Measurements from ENCODE around the gene MTERF4.

The MTERF4 gene

DNA sequence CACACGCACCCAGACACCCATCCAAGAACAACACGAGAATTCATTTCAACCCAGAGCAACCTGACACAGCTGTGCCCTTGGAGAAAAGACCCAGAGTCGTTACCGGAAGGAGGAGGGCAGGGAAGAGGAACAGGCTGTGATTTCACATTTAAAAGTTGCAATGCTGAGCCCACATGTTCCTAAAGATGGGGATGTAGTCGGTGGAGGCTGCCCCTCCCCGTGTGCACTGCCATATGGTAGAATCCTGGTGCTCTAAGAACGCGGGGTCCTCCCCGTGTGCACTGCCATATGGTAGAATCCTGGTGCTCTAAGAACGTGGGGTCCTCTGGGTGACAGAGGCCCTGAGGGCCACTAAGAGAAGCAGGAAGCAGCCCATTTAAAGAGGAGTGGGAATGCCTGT lies 10.9 kb downstream of the MTERF4 start:
- DNase-seq (ENCODE audit: low read depth in 2 of 3, low spot score in 2 of 3): no peak

DNA sequence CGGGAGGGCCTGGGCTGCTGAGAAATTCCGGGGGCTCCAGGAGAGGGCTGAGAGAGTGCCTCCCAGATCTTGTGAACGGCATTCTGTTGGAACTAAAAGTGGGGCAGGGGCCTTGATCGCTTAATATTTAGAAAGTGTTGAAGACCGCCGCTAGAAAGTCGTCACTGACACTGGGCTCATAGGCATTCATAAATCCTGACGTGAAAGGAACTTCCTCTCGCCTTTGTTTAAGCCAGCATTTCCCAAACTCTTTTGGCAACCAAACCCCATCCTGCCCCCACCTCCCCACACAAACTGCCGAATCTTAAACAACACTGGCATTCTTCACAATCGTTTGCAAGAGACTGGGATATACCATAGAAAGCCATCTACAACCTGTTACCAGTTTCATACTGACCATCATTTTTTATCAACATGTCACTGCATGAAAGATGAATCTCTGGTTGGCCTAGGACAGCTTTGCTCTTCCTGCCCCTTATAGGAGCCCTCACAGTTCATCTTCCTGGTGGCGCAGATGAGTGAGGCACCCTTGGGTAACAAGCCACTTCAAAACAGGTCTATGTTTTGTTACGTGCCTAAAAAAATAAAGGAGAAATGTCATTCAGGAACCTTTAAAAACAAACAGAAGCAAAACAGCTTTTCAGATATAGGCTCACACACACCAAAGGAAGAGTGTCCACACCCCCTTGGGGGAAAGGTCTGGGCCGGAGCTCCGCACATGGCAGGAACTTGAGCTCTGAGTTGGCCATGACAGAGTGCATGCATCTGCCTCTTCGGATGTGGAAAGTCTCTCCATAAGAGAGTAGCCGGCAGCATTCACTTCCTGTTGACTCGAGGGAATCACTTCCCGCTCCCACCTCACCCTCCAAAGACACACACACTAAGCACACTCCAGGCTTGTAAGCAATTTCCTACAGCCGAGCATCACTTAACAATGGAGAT lies 13.0 kb downstream of the MTERF4 start:
- DNase-seq (ENCODE audit: low read depth in 2 of 3, low spot score in 2 of 3): no peak

DNA sequence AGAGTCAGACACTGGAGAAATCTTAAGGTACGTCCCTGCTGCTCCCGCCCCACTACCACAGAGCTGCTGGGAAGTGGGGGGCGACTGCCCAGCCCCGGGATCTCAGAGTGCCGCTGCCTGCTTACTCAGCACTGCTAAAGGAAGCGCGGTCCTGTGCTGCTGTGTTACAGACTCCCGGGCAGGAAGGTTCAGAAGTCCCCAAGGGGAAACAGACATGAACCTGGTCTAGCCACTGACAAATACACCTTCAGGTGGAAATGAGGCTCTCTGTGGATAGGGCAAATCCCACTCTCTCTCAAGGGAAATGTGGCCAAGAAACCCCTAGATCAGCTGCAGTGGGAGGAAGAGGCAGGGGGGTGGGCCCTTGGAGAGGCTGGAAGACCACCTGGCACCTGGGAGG lies 13.7 kb downstream of the MTERF4 start:
- DNase-seq (ENCODE audit: low read depth in 2 of 3, low spot score in 2 of 3): no peak

DNA sequence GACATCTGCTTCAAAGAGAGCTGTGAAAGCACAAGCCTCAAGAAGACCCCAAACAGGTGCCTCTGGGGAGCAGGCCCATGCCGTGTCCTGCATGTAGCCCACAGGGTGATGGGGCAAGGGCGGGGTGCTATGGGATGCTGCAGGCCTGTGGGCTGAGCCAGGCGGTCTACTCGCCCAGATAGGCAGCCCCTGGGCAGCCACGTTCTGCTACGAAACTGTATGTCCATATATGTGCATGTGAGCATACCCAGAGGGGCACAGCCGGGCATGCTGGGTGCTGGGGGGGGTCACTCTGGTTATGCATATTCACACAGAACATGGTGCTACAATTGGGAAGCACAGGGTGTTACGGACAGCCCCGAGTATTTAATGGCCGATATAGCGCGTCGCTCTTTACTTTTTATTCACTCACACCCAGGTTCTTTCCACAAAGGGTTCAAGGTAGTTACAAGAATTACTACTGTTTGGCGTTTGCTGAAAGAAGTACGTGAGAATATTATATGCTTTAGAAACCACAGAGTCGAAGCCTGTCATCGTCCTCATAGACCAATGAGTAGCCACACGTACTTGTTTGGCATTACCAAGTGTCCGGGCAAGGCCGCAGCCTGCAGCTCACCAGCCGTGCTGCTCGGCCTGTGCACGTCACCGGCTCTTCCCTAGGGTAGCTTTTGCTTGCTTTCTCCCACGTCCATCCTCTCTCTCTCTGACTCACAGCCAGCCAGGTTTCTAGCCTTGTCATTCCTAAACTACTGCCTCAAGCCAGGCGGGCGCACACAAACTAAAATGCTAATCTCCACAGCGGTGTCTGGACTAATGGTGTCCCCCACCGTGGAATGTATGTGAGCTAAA lies 14.4 kb downstream of the MTERF4 start:
- no peak for DNase-seq (ENCODE audit: low read depth in 2 of 3, low spot score in 2 of 3)

DNA sequence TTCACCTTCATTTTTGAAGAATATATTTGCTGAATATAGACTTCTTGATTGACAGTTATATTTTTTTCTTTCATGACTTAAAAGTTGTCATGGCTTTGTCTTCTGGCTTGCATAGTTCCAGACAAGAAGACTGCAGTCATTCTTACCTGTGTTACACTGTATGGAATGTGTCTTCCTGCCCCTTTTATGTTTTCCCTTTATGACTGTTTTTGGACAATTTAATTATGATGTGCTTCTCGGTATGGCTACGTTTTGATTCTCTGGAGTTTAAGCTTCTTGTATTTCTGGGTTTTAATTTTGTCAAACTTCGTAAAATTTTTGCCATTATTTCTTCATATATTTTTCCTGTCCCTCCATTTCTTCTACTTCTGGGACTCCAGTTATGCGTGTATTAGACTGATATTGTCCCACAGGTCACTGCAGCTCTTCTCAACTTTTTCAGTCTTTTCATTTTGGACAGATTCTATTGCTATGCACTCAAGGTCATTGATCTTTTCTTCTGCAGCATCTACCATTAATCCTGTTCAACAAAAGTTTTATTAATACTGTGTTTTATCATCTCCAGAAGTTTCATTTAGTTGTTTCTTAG lies 17.1 kb downstream of the MTERF4 start:
- DNase-seq (ENCODE audit: low read depth in 2 of 3, low spot score in 2 of 3): no peak

DNA sequence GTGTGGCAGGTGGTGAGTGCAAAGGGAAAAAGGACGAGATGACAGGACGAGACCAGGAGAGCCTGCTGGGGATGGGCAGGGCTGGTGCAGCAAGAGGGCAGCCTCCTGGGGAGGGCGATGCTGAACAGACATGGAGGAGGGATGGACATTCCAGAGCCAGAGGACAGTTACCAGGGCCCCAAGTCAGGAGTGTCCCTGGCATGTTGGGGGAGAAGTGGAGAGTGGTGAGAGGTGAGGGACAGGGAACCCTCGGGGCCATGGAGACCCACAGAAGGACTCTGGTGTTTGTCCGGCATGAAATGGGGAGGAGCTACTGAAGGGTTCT lies 19.0 kb downstream of the MTERF4 start:
- DNase-seq (ENCODE audit: low read depth in 2 of 3, low spot score in 2 of 3): no peak

DNA sequence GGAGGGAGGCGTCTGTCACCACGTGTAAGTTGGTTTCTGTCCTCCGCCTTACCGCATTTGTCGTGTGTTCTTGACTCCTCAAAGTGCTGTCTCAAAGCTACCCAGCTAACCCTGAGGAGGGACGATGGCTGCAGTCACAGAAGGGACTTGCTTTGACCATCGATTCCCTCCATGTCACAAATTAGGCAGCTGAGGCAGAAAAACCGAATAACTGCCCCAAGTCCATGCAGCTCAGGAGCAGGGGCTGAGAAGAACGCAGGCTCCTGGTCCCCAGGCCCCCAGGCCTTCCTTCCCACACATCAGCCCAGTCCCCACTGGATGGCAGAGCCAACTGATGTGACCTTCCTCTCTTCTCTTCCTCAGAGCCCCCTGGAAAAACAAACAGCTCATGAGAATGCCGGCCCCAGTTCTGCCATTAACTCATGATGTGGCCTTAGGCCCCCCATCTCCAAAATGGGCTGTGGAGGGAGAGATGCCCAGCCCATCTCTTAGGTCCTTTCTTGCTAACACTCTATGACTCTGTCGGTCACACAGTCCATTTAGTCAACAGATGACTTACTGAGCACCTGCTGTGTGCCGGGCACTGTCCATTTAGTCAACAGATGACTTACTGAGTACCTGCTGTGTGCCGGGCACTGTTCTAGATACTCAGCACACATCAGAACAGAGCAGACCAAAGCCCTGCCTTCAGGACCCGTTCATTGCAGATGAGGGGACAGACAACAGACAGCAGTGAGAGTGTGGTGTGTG lies 19.6 kb downstream of the MTERF4 start:
- DNase-seq (ENCODE audit: low read depth in 2 of 3, low spot score in 2 of 3): no peak

DNA sequence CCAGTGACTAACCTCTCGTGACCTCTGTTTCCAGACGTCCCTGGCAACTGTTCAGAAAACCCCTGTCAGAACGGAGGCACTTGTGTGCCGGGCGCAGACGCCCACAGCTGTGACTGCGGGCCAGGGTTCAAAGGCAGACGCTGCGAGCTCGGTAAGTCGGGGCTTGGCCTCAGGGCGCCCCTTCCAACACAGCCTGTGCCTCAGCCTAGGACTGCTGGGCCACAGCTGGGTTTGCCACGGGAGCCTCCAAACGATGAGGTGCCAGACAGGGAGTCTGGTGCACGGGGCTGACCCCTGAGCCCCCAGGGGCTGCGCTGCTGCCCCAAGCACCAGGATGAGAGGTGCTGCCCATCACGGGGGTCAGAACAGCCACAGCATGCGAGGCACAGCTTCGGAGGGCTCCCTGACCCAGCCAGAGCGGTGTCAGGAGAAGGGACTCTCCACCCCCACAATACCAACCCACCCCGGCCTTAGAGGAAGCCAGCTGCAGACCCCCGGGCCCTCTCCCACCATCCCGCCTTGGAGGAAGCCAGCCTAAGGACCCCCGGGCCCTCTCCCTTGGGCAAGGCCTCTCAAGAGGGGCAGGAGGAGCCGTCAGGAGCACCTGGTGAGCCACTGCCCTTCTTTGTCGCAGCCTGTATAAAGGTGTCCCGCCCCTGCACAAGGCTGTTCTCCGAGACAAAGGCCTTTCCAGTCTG lies 20.3 kb downstream of the MTERF4 start:
- DNase-seq (ENCODE audit: low read depth in 2 of 3, low spot score in 2 of 3): no peak

DNA sequence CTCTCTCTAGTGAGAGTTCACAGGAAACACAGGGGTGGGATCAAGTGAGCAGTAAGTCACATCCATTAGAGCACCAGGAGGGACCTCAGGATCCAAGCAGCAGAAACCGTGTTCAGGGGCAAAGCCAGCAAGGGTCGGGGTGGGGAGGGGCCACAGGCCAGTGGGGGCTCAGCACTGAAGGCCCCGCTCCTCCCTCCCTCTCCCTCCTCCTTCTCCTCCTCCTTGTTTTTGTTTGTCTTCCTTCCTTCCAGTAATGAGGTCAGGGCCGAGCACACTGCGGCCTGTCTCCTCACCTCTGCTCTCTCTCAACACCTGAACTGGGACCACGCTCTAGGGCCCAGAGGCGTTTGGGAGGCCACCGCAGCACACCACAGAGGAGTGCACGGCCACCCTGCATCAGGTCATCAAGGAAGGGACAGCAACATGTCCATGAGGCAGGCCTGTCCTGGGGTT lies 20.9 kb downstream of the MTERF4 start:
- no peak for DNase-seq (ENCODE audit: low read depth in 2 of 3, low spot score in 2 of 3)

DNA sequence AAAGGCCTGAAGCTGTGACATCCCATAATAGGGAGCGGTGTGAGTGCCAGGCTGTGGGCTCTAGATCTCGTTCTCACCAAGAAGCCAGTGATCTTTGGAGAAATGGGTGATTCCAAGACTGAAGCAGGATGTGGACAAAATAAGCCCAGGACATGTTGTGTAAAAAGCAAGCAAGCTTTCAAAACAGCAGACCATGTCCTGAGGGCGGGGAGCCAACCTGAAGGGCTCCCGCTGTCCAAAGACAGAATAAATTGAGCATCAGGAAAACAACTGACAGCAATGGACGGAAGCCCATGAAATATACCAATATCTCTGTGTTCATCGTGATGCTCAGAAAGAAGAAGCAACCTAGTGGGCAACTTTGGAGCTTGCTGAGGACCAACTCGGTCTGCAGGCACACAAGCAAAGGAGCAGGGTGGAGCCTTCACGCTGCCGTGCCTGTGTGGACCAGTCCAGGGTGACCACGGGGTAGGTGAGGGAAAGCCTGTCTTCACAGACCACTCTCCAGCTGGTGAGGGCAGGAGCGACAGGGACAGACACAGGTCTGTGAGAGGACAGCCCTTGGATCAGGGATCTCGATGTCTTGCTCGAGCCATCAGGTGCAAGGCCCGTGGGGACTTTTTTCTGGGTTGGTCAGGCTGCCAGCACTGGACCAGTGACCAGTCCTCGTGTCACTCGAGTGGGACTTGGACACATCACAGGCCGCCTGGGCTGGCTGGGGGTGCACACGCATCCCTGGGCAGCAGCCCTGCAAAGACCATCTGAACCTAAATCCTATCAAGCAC lies 21.5 kb downstream of the MTERF4 start:
- DNase-seq (ENCODE audit: low read depth in 2 of 3, low spot score in 2 of 3): no peak

DNA sequence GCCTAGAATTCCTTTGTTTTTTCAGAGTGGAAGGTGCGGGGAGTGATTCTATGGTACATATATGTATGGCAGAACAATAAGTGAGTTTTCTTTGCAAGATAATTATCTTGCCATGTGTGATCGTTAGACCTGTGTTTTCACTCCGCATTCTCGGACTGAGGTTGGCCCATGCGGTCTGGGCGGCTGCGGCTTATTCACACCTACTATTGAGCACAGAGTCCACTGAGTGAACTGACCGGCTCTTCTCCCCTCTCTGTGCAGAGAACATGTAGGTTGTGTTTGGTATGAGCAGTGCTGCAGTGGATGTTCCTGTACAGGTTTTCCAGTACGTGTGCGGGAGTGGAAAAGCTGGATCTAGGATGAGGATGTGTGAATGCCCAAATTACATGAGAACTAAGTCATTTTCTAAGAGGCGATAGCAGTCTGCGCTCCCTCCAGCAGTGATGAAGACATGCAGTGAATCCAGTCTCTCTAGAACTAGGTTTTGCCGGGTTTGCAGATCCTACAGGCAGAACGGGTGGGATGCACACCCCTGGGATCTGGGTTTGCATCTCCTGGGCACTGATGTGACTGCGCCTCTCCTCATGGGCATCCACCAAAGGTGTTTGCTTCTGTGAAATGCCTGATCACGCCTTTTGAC lies 27.1 kb downstream of the MTERF4 start:
- DNase-seq (ENCODE audit: low read depth in 2 of 3, low spot score in 2 of 3): no peak

DNA sequence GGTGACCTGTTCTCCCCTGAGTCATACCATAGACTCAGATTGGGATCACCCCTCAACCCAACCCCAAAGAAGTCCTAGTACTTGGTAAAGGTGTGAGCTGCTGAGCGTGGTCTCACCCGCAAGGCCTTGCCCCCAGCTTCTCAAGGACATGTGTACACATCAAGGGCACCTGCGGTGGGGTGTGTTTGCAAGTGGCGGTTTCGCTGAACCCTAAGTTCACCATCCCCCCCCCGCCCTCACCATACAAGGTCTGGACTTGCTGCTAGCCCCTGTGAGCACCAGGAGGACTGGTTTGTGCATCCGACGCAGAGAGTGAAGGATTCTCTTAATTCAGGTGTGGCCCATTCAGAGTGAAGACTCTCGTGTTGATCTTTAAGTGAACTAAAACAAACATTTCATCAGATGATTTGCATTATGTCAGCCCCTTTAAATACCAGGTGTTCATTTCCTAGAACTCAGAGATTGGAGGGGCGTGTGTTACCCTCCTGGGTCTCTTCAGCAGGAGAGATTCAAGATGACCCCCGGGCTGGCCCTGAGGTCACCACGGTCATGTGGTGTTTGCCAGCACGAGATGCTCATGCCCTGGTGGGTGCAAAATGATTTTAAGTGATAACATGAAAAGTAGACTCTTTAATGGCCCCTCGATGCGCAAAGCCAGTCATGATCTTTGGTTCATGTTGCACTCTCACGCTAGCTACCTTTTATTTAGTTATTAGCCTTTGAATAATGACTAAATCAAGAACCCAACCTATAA lies 27.8 kb downstream of the MTERF4 start:
- DNase-seq (ENCODE audit: low read depth in 2 of 3, low spot score in 2 of 3): no peak

DNA sequence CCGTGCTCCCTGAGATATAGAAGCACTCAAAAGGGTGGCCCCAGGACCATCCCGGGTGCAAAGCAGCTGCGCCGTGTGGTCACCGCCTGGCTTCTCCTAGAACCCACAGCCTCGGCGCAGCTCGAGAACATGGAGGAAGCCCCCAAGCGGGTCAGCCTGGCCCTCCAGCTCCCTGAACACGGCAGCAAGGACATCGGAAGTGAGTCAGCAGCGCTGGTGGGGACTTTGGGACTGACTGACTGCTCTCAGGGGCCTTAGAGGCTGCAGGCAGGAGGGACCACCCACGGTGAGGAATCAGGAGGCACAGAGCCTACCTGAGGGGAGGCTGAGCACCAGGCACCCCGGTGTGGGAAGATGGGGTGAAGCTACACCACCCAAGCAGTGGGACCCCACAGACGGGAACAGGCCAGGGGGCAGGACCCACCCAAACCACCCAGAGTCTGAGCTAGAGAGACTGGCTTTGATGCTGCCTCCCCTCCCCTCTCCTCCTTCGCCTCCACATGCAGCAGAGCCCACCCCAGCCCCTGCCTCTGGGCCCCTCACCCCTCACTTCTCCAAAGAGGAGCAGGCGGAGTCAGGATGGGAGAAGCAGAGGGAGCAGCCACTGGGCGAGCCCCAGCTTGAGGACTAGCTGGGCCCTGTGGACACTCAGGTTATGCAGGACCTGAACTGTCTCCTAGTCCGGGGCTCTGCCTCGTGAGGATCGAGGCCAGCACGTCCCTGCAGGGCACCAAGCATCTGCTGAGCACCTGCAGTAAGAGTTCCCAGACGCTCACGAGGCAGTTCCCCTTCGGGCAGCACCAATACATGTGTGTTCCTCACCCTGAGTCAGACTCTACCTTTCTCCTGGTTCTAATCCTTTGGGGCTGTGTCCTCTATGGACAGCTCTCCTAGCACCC lies 28.7 kb downstream of the MTERF4 start:
- no peak for DNase-seq (ENCODE audit: low read depth in 2 of 3, low spot score in 2 of 3)

DNA sequence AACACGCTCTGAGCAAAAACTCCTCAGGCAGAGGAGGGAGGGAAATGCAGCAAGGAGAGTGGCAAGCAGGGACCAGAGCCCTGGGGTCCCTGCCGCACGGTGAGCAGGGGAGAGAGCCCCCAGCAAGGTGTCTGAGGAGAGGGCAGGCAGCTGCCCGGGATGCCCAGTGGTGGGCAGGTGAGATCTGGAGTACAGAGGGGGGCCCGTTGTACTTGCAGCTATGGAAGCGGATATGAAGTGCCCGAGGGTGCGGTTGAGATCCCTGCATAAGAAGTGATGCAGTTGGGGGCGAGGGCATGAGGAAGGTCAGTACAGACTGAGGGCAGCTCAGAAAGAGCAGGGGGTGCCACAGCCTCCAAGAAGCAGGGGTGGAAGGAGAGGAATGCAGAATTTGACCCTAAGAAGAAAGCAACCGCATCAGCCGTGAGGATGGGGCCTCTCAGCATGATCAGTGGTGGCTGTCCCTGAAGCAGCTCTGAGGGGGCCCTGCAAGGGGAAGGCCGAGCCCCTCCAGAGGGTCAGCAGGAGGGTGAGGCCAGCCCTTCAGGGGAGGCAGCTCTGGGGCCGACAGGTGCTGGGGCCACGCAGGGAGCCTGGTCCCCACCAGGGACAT lies 29.4 kb downstream of the MTERF4 start:
- no peak for DNase-seq (ENCODE audit: low read depth in 2 of 3, low spot score in 2 of 3)

DNA sequence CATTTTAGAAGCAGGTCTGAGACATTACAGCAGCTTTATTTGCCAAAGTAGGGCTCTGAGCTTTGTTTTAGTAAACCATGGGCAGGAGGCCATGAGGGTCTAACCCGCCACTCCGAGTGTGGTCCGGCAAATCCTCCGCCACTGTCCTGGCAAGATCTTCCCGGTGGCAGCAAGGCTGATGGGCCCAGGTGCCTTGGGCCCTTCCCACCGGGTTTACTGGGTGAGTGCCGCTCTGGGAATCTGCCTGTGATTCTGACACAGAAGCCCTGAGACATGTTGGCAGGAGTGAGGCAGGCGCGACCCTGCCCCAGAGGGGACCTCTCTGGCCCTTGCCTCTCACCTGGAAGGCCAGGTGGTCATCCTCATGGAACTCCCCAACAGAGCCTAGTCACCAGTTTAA lies 29.9 kb downstream of the MTERF4 start:
- no peak for DNase-seq (ENCODE audit: low read depth in 2 of 3, low spot score in 2 of 3)

DNA sequence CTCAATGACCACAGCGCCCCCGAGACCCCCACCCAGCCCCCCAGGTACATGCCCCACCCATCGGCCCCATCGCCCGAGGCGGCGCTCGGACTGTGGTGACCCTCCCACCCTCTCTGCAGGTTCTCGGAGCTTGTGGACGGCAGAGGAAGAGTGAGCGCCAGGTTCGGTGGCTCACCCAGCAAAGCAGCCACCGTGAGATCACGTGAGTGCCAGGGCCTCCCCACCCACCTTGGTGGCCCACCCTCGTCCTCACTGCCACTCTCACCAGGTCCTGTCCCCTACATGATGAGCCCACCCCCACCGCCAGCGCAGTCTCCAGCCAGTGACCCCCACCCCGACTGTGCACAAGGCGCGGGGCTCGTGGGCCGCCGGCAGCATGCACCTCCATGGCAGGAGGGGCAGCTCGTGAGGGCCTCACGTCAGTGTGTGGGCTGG lies 30.4 kb downstream of the MTERF4 start:
- DNase-seq (ENCODE audit: low read depth in 2 of 3, low spot score in 2 of 3): no peak

Data from activated CD8-positive, alpha-beta memory T cell treated with anti-CD3 and anti-CD28 coated beads for 48 hours (primary cell).